ENCODE measurements around the gene MAP2K5. TPM values are rescaled to one million over a fixed set of nuclear protein-coding genes. Genes with fewer than 3 reads are reported as not detected.

MAP2K5 gene
- total and polyA plus RNA-seq, 10 of the 15 experiments (the other 5 are each of a cell fraction or from before 2014, with no cell fraction given) = 1.3 to 19.4 (median 9.6) TPM

- TF ChIP-seq HDAC6 (IDR thresholded peaks at IDR 0.05; ENCODE audit: unreplicated experiment) (no peak), SUZ12 (IDR thresholded peaks at IDR 0.05; ENCODE audit: unreplicated experiment) (peak; percentile 84)
- intact Hi-C loops (cut with micrococcal nuclease; ENCODE audit: unreplicated experiment) = no loop called here
- no peak for DNase-seq (ENCODE audit: low read depth, low spot score)
- H3K9me3 ChIP-seq (replicated peaks; ENCODE audit: control insufficient read depth, insufficient read depth, low read length) = peaks cover 7% of the 10 kb centered on the region; the same call in 1 of the 3 replicates
- no peaks in the 10 kb centered on the region for H3K36me3 ChIP-seq (ENCODE audit: control insufficient read depth in 2 of 2, insufficient read depth in 2 of 2, low read length in 1 of 2)
- POLR2A ChIA-PET = no interaction called here
- BruUV-seq (replicated peaks) = no TSS peak
- no peaks in the 10 kb centered on the region for H3K79me2 ChIP-seq (ENCODE audit: control insufficient read depth, insufficient read depth, low read length)
- H2AFZ ChIP-seq (ENCODE audit: control insufficient read depth, low read depth, low read length) = no peak overlapping the region
- no peak for FAIRE-seq
- no peaks in the 10 kb centered on the region for H3K4me1 ChIP-seq (ENCODE audit: control insufficient read depth, insufficient read depth, low read length)
- peaks cover 24 to 43% of the 10 kb centered on the region in 2 experiments for H3K27me3 ChIP-seq (replicated peaks in 1 of 2; ENCODE audit: control insufficient read depth in 2 of 2, insufficient read depth in 2 of 2, low read length in 1 of 2)
- CTCF ChIA-PET = no interaction called here
- WGBS (ENCODE audit: insufficient coverage, insufficient replicate concordance, low lambda C conversion rate, missing lambda C conversion rate) = 36% methylated on average over 48 of the region's 54 CpGs
- SMC1A ChIA-PET (ENCODE audit: uncharacterized antibody, unreplicated experiment) = no interaction called here
- H3K4me3 ChIP-seq = no peak overlapping the region
- no peak for ATAC-seq
- RAD21 ChIA-PET (ENCODE audit: unreplicated experiment) = no interaction called here
- no peak overlapping the region for H3K27ac ChIP-seq (ENCODE audit: control insufficient read depth, insufficient read depth)
- in situ Hi-C loops (cut with MboI) = no loop called here
- no peak overlapping the region for H3K4me2 ChIP-seq (ENCODE audit: control insufficient read depth, insufficient read depth)
- H3K9ac ChIP-seq (ENCODE audit: control insufficient read depth, insufficient read depth, low read length) = no peak overlapping the region
- H4K20me1 ChIP-seq (ENCODE audit: control insufficient read depth, insufficient read depth) = no peaks in the 10 kb centered on the region
Measured at GRCh38 chr15:67828969-67829646, 286.6 kb downstream of the MAP2K5 start.

GRCh38 chr15:67829647-67830504 is 287.4 kb downstream of the MAP2K5 start:
- ChIA-PET CTCF (interaction anchor here (1.1 to 1.4 kb wide), 2 partner anchors 323 to 329 kb away, joined by 3 to 5 read pairs; no protein-coding TSS in a partner anchor), POLR2A (no interaction called here), SMC1A (ENCODE audit: uncharacterized antibody, unreplicated experiment) (interaction anchor here (3.3 kb wide), 1 partner anchor 329 kb away, joined by 13 read pairs; no protein-coding TSS in a partner anchor), RAD21 (ENCODE audit: unreplicated experiment) (no interaction called here)
- Histone ChIP-seq H3K9me3 (replicated peaks; ENCODE audit: control insufficient read depth, insufficient read depth, low read length) (peaks cover 7% of the 10 kb centered on the region; the same call in 2 of the 3 replicates), H3K9ac (ENCODE audit: control insufficient read depth, insufficient read depth, low read length) (no peak overlapping the region), H3K4me2 (ENCODE audit: control insufficient read depth, insufficient read depth) (no peak overlapping the region), H3K4me1 (ENCODE audit: control insufficient read depth, insufficient read depth, low read length) (peaks cover 4% of the 10 kb centered on the region; the same call in 1 of the 2 replicates), H3K4me3 (no peak overlapping the region), H3K79me2 (ENCODE audit: control insufficient read depth, insufficient read depth, low read length) (no peaks in the 10 kb centered on the region), H3K36me3 (ENCODE audit: control insufficient read depth in 2 of 2, insufficient read depth in 2 of 2, low read length in 1 of 2) (no peaks in the 10 kb centered on the region), H4K20me1 (ENCODE audit: control insufficient read depth, insufficient read depth) (no peaks in the 10 kb centered on the region), H3K27me3 (replicated peaks in 1 of 2; ENCODE audit: control insufficient read depth in 2 of 2, insufficient read depth in 2 of 2, low read length in 1 of 2) (peaks cover 27 to 41% of the 10 kb centered on the region in 2 experiments), H3K27ac (ENCODE audit: control insufficient read depth, insufficient read depth) (no peak overlapping the region), H2AFZ (ENCODE audit: control insufficient read depth, low read depth, low read length) (no peak overlapping the region)
- TF ChIP-seq SPI1 (IDR thresholded peaks at IDR 0.05; ENCODE audit: borderline replicate concordance, insufficient read depth, low read depth, low read length) (no peak), ZNF24 (IDR thresholded peaks at IDR 0.05) (no peak), ZBTB33 (IDR thresholded peaks at IDR 0.05) (no peak), ESRRA (IDR thresholded peaks at IDR 0.05; ENCODE audit: low read length) (no peak), HDAC6 (IDR thresholded peaks at IDR 0.05; ENCODE audit: unreplicated experiment) (peak; percentile 51)
- no peak for FAIRE-seq
- intact Hi-C loops (cut with micrococcal nuclease; ENCODE audit: unreplicated experiment) (loop anchor here (10.0 kb wide), 1 partner anchor 225 kb away; no protein-coding TSS in a partner anchor), in situ Hi-C loops (cut with MboI) (no loop called here)
- no peak for DNase-seq (ENCODE audit: low read depth, low spot score)
- 75% methylated on average over 46 of the region's 68 CpGs for WGBS (ENCODE audit: insufficient coverage, insufficient replicate concordance, low lambda C conversion rate, missing lambda C conversion rate)
- BruUV-seq (replicated peaks) = no TSS peak
- ATAC-seq = no peak

Data from GM12878 (cell line).